Hippocampal formation (tissue), 2 donors: Measurements from ENCODE around the gene FSD2.
"Not testable (repeated sequence)": the region's sequence is repeated elsewhere in the genome, so short reads cannot be mapped to it uniquely, and the experiment has no call there.

Experiments
- DNase-seq, 2 donors: peaks; one replicate each; lab custom pipeline; 2025; lab: John Stamatoyannopoulos, UW

Gene FSD2

DNA sequence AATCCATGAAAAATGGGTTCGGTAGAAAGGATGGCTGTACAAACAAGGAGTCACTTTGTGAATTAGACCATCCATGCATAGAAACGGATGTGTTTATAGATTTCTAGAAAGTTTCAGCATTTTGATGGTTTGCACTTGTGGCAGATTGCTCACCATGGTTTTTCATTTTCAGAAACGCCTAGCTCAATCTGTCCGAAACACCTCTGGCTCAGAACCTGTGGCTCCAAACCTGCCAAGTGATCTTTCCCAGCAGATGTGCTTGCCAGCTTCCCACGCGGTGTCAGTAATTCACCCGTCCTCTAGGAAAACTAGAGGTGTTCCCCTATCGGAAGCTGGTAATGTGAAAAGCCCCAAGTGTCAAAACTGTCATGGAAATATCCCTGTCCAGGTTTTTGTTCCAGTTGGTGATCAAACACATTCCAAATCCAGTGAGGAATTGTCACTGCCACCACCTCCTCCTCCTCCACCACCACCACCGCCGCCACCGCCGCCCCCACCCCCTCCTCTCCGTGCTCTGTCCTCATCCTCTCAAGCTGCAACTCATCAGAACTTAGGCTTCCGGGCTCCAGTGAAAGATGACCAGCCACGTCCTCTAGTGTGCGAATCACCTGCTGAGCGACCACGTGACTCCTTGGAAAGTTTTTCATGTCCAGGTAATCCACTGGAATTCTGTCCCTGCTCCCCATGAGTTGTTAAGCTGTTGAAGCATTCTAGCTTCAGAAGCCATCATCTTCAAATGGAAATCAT is 24.7 kb upstream of the FSD2 start:
- no peak for DNase-seq

DNA sequence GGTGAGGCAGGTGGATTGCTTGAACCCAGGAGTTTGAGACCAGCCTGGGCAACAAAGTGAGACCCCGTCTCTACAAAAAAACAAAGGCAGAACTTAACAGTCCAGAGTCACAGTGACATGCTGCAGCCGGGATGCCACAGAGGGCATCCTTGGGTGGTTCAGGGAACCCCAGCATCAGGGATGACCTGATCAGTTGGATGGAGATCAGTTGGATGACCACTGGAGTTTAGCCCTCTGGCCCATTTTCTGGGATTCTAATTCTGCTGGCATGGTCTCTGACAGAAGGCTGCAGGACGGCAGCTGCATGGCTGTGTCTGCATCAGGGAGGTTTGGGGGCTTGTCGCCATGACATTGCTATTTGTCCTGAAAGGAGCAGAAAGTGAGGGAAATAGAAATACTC is 23.4 kb upstream of the FSD2 start:
- no peak for DNase-seq

DNA sequence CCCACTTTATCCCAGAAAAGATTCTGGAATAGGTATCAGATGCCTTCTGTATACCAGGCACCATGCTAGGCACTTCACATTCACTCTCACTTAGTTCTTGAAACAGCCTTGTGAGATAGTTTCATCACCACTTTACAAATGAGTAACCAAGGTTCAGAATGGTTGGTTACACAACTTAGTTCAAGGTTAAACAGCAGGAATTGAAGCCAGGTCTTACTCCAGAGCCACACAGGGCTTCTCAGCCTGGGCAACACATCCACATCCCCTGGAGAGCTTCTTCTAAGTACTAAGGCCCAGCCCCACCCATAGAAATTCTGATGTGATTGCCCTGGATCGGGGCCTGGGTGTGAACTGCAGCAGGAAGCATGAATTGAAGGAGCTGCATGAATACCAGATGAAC is 22.2 kb upstream of the FSD2 start:
- no peak for DNase-seq

DNA sequence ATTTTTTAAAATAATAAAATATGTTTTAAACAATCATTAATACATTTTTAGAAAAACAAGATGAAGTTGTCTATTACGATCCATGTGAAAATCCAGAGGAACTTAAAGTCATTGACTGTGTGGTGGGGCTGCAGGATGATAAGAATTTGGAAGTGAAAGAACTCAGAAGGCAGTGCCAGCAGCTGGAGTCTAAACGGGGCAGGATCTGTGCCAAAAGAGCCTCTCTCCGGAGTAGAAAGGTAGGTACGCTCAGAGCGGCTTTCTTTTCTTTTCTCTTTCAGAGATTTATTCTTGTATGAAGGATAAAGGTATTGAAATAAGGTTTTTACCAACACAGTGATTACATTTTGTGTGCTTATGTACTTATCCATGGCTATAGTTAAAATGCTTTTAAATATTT is 17.2 kb upstream of the FSD2 start:
- DNase-seq: no peak

DNA sequence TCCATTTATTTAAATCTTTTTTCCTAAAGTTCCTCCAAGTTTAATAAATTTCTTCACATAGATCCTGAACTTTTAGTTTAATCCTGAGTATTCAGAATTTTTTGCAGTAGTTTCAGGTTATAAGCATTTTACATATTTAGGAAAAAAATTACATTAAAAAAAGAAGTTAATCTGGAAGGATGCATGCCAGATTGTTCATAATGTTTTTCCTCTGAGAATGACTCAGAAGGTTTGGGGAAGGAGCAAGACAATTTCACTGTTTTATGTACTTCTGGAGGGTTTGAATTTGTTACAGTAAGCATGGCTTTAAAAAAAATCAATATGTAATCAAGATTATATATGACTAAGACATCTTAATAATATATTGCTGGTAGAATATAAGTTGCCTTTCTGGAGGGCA is 16.0 kb upstream of the FSD2 start:
- not testable (repeated sequence) for DNase-seq

DNA sequence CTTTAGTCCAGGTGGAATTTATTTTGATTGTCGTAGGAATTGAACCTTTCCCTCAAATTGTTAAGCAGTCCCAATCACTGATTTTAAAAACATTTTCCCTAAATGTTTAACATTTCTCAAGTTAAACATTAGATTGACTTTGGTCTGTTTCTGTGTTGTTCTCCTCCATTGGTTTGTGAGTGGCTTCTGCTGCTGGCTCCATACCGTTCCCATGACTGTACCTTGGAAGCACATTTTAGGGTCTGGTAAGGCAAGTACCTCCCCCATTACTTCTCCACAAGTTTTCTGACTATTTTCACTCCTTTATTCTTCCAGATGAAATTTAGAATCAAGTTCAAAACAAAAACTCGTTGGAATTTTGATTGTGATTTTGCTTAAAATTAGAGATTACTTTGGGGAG is 15.5 kb upstream of the FSD2 start:
- not testable (repeated sequence) for DNase-seq

DNA sequence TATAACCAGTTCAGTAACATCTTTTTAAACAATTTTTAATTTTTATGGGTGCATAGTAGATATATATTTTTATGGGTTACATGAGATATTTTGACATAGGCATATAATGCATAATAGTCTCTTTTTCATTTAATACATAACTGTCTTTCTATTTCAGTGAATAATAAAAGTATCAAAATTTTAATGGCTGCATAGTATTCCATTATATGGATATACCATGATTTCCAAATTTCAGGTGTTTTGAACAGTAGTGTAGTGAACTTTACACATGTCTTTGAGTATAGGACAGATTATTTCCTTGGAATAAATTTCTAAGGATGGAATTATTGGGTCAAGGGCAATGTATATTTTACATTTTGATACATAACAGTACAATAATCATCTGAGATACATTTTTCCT is 14.3 kb upstream of the FSD2 start:
- DNase-seq: no peak

DNA sequence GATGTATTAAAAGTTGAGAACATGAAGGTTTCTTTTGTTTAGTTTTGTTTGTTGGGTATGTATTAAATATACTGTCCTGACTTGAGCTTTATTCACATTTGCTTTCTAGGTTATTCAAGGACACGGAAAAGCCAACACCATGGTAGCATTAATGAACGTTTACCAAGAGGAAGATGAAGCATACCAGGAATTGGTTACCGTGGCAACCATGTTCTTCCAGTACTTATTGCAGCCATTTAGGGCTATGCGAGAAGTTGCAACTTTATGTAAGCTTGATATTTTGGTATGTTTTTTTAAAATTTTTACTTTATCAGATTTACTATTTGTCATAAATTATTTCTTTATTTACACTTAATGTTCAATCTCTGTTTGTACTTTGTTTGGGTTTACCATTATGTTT is 7.1 kb upstream of the FSD2 start:
- no peak for DNase-seq

DNA sequence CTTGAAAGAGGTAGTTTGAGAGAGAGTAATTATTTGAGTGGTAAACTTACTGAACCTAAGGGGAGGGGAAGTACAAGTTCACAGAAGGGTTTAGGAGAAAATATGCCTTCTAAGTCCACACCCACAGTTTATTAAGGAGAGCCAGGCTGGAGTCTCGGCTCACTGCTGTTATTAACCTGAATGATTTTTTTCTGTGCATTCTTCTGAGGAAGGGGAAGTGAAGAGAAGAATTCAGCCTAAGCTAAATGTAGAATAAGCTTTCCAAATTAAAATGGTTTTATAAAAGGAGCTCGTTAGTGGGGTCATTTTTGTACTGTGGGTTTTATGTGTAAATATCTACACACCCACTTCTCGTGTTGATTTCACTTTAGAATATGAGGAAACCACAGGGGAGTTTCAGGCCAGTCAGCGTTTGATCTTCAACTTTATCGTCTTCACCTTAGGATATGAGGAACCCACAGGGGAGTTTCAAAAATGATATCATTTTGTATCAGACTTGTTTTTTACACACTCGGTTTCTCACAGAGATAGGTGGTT is 5.1 kb upstream of the FSD2 start:
- no peak for DNase-seq

DNA sequence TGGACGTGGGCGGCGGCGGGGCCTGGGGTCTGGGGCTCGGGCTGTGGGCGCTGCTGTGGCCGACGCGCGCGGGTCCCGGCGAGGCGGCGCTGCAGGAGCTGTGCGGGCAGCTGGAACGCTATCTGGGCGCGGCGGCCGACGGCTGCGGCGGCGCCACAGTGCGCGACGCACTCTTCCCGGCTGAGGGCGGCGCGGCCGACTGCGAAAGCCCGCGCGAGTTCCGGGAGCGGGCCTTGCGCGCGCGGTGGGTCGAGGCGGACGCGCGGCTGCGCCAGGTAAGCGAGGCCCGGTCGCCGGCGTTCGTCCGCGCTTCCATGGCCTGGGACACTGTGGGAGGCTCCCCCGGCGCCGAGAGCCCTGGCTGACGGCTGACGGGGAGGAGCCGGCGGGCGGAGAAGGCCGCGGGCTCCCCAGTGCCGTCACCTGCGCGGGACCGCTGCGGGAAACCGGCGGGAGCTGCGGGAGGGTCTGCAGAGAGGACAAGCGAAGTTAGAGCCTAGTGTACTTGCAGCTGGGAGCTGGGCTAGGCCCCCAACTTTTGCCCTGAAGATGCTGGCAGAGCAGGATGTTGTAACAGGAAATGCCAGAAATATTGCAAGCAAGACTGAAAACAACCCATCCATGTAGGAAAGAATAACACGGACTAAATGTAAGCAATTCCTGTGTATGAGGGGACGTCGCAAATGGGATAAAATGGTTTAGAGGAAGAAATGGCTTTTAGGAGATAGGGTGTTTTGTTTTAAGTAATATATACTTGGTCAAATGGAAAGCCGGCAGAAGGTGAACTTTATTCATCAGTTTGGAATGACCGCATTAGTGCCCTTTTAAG is 4.4 kb upstream of the FSD2 start:
- DNase-seq: no peak

DNA sequence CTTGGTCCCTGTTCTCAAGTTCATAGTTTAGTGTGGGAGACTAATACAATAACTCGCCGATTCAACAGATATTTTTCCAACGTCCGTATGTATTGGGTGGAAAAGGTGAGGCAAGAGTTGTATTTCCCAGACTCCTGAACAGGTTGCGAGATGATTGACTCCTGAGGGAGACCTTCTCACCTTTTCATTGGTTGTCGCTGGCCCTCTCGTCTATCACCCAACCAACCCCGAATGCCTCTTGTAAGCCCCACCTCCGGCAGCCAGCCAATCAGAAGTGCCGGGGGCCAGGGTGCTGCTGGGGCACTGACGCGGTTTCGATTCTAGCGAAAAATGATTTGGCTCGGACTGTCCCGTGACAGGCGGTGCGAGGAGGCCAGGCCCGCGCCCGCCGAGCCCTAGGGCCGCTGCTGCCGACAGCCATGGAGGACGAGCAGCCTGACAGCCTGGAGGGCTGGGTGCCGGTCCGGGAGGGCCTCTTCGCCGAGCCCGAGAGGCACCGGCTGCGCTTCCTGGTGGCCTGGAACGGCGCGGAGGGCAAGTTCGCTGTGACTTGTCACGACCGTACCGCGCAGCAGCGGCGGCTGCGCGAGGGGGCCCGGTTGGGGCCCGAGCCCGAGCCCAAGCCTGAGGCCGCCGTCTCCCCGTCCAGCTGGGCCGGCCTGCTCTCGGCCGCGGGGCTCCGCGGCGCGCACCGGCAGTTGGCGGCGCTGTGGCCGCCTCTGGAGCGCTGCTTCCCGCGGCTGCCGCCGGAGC is 3.6 kb upstream of the FSD2 start, which contains the start of gene WHAMM:
Gene WHAMM (plus strand): TSS at position 321 of the 753 bp plus-strand sequence. CDS start 99 bp downstream, at position 420.
- peak; percentile 98 to 99 for DNase-seq

DNA sequence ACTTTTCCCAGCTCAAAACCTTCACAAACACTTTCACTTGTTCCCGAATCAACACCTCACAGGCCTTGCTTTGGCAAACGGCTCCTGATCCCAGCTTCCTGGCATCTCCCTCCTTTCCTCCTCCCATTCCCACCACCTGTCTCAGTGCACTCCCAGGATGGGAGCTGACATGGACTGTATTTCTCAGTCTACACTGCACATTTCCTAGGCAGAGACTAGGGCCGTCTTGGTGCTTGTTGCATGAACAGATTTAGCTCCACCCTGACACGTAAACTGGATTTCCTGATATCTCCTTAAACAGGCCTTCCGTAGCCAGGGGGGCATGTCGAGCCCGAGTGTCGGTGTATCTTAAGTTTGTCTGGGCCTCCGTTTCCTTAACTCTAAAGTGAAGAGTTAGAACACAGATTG is 2.8 kb upstream of the FSD2 start:
- DNase-seq: no peak

DNA sequence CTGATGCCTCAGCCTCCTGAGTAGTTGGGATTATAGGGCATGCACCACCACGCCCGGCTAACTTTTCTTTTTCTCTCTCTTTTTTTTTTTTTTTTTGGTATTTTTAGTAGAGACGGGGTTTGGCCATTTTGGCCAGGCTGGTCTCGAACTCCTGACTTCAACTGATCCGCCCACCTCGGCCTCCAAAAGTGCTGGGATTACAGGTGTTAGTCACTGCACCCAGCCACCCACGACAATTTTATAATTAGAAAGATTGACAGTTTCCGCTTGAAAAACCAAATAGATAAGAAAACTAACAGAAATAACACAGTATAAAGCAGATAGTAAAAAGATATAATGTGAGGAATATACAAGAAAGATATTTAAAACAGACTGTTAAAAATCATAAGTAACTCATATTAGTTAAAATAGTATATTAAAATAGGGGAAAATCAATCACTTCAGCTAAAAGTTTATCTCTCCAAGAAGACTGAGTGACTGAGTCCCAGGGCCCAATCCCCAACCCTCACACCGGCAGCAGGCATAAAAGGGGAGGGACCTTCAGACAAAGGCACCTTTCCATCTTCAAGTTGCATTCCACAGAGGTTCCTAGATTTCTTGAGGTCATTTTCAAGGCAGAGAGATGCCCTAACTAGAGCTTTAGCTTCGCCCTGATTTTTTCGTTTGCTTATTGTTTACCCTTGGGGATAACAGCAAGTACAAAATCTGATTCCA is 2.2 kb upstream of the FSD2 start:
- no peak for DNase-seq

DNA sequence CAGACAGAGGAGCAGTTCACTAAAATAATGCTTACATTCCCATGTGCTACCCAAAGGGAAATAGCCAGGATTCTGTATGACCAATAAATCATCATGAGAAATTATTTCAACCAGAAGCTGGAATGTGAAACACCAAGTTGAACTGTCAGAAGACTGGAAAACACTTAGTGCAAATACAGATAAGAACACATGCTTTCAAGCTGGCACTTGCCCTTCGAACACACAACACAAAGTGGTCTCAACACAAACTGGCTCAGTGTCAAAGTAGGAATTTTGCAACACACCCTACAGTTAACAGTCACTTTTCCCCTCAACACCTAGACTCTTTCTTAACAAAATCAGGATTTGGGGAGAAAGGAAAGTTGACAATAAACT is 1.3 kb downstream of the FSD2 start:
- no peak for DNase-seq

DNA sequence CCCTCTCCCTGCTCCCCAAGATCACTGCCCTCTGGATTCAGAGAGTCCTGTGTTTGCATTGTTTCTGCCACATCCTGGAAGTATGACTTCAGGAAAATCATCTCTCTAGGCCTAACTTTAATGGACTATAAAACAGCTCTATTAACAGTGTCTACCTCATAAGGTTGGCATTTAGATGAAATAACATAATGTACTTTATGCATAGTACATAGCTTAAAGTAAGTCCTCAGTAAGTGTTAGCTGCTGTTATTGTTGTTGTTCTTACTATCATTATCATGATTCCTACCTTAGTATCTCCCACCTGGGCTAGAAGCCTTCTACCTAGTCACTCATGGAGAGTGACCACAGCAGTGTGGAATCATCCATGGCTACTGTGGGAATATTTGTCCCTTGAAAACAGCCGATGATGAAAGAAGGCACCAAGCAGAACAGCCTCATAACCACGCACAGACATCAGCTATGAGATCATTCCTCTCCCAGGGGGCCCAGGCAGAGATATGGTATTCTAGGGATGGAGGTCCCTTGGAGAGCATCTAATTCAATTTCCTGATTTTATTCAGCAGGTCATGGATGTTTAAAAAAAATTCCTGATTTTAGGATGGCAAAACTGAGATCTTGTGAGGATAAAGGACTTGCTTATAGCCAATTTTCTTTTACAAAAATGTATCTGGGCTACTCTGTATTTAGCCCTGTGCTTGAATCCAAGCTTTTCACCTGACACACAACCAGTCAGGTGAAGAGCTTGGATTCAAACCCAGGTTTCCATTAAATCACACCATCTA is 1.9 kb downstream of the FSD2 start:
- DNase-seq: no peak

DNA sequence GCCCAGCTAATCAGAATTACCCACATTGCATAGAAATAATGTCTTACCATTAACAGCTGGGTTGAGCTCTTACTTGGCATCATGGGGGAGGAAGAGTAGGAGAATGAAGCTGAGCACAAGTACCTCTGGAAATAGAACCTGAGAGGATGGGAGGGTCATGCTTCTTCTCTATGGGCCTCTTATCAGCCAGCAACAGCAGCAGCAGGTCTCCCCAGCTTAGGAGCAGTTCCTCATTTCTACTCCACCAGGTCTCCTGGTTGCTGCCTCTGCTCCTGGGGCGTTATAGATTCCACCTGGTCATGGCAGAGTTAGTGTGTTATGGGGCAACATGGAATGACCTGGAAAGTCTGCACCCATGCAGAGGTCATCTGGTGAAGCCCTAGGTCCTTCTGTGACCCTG is 3.4 kb downstream of the FSD2 start:
- no peak for DNase-seq

DNA sequence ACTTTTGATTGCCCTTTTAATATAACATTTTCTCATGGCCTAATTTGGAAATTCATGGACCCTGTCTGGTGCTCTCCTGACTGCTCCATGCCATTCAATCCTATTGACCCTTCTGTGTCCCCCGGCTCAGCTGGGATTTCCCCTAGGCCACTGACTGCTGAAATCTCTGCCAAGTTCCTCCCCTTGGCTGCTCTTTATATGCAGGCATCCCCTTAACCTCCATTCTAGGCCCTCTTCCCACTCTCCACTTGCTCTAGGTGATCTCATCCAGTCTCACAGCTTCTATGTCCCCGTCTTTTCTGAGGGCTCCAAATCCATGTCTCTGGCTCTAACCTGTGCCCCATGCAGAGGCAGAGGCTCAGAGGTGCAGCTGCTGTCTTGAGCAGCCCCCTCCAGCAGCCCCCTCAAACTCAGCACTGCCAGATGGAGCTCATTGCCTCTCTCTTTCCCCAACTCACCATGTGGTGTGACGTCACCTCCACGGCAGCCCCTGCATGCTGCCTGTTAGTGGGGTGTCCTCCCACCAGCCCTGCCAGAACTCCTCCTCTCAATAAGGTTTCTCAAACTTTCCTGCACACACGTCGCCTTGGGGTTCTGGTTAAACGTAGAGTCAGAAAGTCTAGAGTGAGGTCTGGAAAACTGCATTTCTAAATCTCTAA is 6.6 kb downstream of the FSD2 start:
- no peak for DNase-seq

DNA sequence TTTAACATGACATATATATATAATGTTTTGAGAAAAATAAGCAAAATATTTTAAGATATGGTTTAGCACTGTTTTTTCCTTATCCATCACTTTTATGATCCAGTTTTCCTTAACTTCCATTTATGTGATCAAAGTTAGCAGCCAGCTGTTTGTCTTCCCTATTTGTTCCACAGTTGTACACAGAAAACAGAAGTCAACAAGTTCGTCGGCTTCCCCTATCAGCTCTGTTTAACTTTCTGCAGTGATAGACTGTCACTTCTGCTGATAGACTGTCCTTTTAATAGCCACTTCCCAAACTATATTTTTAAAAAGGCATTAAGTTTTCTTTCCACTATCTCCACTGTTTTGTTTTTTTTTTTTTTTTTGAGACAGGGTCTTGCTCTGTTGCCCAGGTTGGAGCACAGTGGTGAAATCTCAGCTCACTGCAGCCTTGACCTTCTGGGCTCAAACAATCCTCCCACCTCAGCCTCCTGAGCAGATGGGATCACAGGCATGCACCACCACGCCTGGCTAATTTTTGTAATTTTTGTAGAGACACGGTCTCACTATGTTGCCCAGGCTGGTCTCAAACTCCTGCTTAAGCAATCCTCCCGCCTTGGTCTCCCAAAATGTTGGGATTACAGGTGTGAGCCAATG is 7.2 kb downstream of the FSD2 start:
- no peak for DNase-seq

DNA sequence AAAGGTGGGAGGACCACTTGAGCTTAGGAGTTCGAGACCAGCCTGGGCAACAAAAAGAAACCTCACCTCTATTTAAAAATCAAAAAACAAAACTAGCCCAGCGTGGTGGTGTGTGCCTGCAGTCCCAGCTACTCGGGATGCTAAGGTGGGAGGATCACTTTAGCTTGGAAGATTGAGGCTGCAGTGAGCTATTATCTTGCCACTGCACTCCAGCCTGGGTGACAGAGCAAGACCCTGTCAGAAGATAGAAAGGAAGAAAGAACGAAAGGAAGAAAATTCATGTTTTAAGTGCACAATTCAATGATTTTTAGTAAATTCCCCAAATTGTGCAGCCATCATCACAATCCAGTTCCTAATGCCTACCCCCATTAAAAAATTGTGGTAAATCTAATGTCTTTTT is 7.8 kb downstream of the FSD2 start:
- no peak for DNase-seq

DNA sequence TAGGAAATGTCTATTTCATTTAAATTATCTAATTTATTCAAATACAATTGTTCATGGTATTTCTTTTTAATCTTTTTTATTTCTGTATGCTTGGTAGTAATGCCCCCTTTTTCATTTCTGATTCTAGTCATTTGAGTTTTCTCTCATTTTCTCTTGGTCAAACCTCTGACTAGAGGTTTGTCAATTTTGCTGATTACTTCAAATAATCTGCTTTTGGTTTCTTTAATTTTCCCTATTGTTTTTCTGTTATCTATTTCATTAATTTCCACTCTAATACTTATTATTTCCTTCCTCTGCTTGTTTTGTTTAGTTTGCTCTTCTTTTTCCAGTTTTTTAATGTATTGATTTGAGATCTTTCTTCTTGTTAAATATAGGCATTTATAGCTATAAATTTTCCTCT is 12.1 kb downstream of the FSD2 start:
- no peak for DNase-seq
